Heart left ventricle (tissue), 16 donors: ENCODE results near the gene FERMT3. TPM values are rescaled to one million over a fixed set of nuclear protein-coding genes. Genes with fewer than 3 reads are reported as not detected.

Experiments used
- ATAC-seq, 4 donors: fragments of 200-7000 bp; cut with Tn5 transposase; one replicate each; pipeline ENCODE4 v1.9.1; 2020 to 2022; ENCODE audit warnings: moderate library complexity in 4 of 4, mild to moderate bottlenecking in 3 of 4, moderate number of reproducible peaks in 1 of 4
- DNase-seq, 5 donors: peaks; one replicate each; pipeline ENCODE4 v3.0.0-alpha.2; 2020
- H3K27ac ChIP-seq, 12 donors: fragments of 200-600 bp; sonication (generic) in 4 of 12; one replicate each; pipeline versions ENCODE4 v1.5.0 to v1.8.0; 2016 to 2022; ENCODE audit warnings: mild to moderate bottlenecking in 2 of 12
- H3K27me3 ChIP-seq, 9 donors: fragments of 200-600 bp; sonication (generic) in 2 of 9; one replicate each; pipeline versions ENCODE4 v1.5.1 to v1.8.0; 2016 to 2022; ENCODE audit warnings: mild to moderate bottlenecking in 3 of 9
- H3K36me3 ChIP-seq, 9 donors: fragments of 200-600 bp; sonication (generic) in 2 of 9; one replicate each; pipeline versions ENCODE4 v1.5.0 to v1.8.0; 2018 to 2022; ENCODE audit warnings: mild to moderate bottlenecking in 2 of 9
- H3K4me1 ChIP-seq, 12 donors: fragments of 200-600 bp; sonication (generic) in 4 of 12; one replicate each; pipeline versions ENCODE4 v1.5.0 to v1.8.0; 2016 to 2022; ENCODE audit warnings: mild to moderate bottlenecking in 3 of 12
- H3K4me3 ChIP-seq, 12 donors: fragments of 200-600 bp; sonication (generic) in 4 of 12; one replicate each; pipeline versions ENCODE4 v1.5.0 to v1.8.0; 2017 to 2022; ENCODE audit warnings: mild to moderate bottlenecking in 9 of 12, moderate library complexity in 4 of 12
- H3K9me3 ChIP-seq, 12 donors: fragments of 200-600 bp; sonication (generic) in 4 of 12; one replicate each; pipeline versions ENCODE4 v1.5.0 to v1.8.0; 2016 to 2022; ENCODE audit warnings: mild to moderate bottlenecking in 1 of 12
- CTCF ChIP-seq, 12 donors: fragments of 200-600 bp; sonication (generic) in 4 of 12; IDR thresholded peaks; one replicate each; pipeline versions ENCODE4 v1.5.0 to v1.8.0; 2018 to 2022; ENCODE audit warnings: antibody characterized with exemption in 12 of 12, mild to moderate bottlenecking in 5 of 12
- POLR2A ChIP-seq, 2 donors: fragments of 450-650 bp; IDR thresholded peaks; one replicate each; pipeline ENCODE4 v1.6.1; 2017; ENCODE audit warnings: antibody characterized with exemption in 2 of 2, mild to moderate bottlenecking in 2 of 2, moderate library complexity in 2 of 2
- WGBS, 4 donors: extraction: QIAGEN DNeasy Blood & Tissue Kit in 2 of 4; methylation state at CpG; one replicate each; pipeline versions ENCODE4 v1.1.5 to v1.1.7; 2013 to 2018; 5-methylcytosine and 5-hydroxymethylcytosine counted together
- intact Hi-C, 10 donors: fragments of 100-400 bp; cut with DNase I; formaldehyde crosslinking; loops; one replicate each; pipeline versions ENCODE4 v1.11.1 to v1.14.2; 2022
- polyA plus RNA-seq, 2 donors: library from polyadenylated mRNA; stranded (reverse); fragments of 200-250 nt; gene quantifications; one replicate each; pipeline ENCODE4 v1.2.3, GENCODE V29; 2013
- total RNA-seq, 9 donors: library from RNA; depleted of rRNA in 2 of 9; stranded (reverse); fragments of >200 nt in 2 of 9; fragmentation: NEBNext Ultra II Directional in 3 of 9; extraction: Animal tissue kit (Norgen Biotek cat#: 25700) in 3 of 9; gene quantifications; one replicate each; pipeline versions ENCODE4 v1.1.0 to v1.2.4, GENCODE V29; 2016 to 2023
- donor health status: ischemic (EF 13 %, LVEDD 7.1; RV severe dilation, severe dysfunction).
- donor health status: healthy with polysubstance abuse.
- donor health status: DM: no; HTN: yes; CAD: no.
- donor health status: DM: no; HTN: no; CAD: no.
- donor health status: ischemic (EF 25% LVEDD 6.9; RV normal size, moderate dysfunction).
- donor health status: ischemic (EF 25% LVEDD 5.7; RV mildly dilated, moderate dysfunction).
- donor health status: healthy.
- donor health status: DM: yes; HTN: yes; CAD: no.
- donor health status: ischemic (EF 35%, LVEDD 5.7; RV mildly dilated, moderate dysfunction).
- donor health status: nonischemic (EF 11% LVEDD 7.7; RV severe dilation, severe dysfunction).
- donor health status: DM: yes; HTN: yes; CAD: no.
- donor health status: PGD.
- donor health status: ischemic (EF 29% LVEDD 5.4; RV normal size, mild dysfunction).
- donor health status: nonischemic (EF 23%, LVEDD 6.1; RV moderate dilation, normal function).

FERMT3 gene
- total and polyA plus RNA-seq, 11 donors: 2.8 to 71.5 (median 5.7) TPM

GRCh38 chr11:64224891-64225607 lies 18.5 kb downstream of the FERMT3 start:
- TF ChIP-seq POLR2A (IDR thresholded peaks at IDR 0.05) (no peak), CTCF (IDR thresholded peaks at IDR 0.05) (no peak)
- H3K27me3 ChIP-seq: no peaks in the 10 kb centered on the region
- no peaks in the 10 kb centered on the region for H3K9me3 ChIP-seq
- peak in 1 of 4 donors; percentile 1 for ATAC-seq
- peak in 2 of 5 donors; percentile 25 to 27 for DNase-seq
- H3K36me3 ChIP-seq: peaks cover 0 to 39% (median 11%) of the 10 kb centered on the region in 9 donors
- peak overlapping the region; percentile 82 to 98 (median 96) for H3K27ac ChIP-seq
- WGBS, 4 donors: 63 to 78% (median 67%) methylated on average over 14 to 22 of the region's 22 CpGs
- peak overlapping the region; percentile 56 to 94 (median 83) for H3K4me3 ChIP-seq
- intact Hi-C loops: loop anchor here in 2 of 10 donors (2.0 to 5.0 kb wide), 2 partner anchors 38 to 44 kb away; partner anchors contain the start of gene STIP1 (in 1 of the 2)
- H3K4me1 ChIP-seq: peaks cover 3 to 54% (median 36%) of the 10 kb centered on the region in 12 donors

DNA sequence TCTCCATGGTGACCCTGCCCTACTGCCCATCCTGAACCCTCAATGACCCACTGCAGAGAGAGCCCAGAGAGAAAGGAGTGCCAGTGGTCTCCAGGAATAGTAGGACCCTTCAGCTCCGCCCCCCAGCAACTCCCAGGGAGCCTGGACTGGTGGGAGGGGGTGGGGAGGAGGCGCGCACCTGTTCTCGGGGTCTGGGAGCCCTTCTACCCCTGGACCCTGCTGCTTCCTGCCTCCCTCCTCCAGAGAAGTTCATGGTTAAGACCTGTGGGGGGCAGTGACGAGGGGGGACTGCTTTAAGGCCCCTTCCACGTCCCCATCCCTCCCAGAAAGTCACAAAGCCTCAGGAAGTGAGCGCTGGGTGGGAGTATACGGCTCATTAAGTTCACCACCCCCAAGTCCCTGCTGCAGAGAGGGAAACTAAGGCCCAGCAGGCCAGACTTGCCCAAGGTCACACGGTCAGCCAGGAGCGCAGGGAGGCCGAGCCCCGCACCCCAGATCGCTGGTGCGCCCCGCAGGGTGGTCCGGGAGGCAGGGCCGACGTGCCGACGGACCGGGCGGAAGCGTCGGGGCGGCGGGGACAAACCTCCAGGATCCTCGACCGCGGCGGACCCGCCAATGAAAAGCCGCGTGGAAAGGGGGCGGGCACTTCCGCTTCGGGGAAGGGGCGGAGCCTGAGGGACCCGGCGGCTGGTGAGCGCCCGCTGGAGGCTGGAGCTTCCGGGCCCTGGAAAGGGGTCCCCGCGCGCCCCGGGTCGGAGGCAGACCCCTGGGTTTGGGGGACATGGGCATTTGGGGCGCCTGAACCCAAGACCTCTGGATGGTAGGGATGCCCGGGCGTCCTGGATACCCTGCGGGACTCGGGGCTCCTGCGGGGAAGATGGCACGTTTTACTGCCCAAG lies 19.3 kb downstream of the FERMT3 start, which contains the start of the genes NUDT22 and TRPT1:
Gene NUDT22 (plus strand): TSS at position 667 of the 899 bp plus-strand sequence. CDS start 379 bp downstream, outside the sequence.
Gene TRPT1 (minus strand): TSS at position 579 of the 899 bp plus-strand sequence. CDS start 326 bp downstream, at position 253.
- 0 to 2% (median 1%) methylated on average over 11 to 54 of the region's 54 CpGs for WGBS, 4 donors

DNA sequence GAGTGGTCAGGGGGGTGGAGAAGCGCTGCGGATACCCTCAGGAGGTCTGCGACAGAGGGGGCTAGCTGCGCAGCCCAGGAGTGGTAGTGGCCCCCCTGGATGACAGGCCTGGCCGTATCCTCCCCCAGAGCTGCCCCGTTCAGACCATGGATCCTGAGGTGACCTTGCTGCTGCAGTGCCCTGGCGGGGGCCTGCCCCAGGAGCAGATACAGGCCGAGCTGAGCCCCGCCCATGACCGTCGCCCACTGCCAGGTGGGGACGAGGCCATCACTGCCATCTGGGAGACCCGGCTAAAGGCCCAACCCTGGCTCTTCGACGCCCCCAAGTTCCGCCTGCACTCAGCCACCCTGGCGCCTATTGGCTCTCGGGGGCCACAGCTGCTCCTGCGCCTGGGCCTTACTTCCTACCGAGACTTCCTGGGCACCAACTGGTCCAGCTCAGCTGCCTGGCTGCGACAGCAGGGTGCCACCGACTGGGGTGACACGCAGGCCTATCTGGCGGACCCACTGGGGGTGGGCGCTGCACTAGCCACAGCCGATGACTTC lies 20.1 kb downstream of the FERMT3 start:
- DNase-seq (peak; percentile 73 to 85 (median 76)), ATAC-seq (peak; percentile 17 to 52 (median 48))
- peak overlapping the region; percentile 82 to 98 (median 96) for H3K27ac ChIP-seq
- TF ChIP-seq POLR2A (IDR thresholded peaks at IDR 0.05) (no peak), CTCF (IDR thresholded peaks at IDR 0.05) (no peak)
- H3K36me3 ChIP-seq: peaks cover 0 to 24% (median 4%) of the 10 kb centered on the region in 9 donors
- intact Hi-C loops: loop anchor here in 3 of 10 donors (1.0 to 5.0 kb wide), 3 partner anchors 39 to 40 kb away; partner anchors contain the start of gene STIP1 (in 3 of the 3)
- no peaks in the 10 kb centered on the region for H3K27me3 ChIP-seq
- 11 to 18% (median 14%) methylated on average over 14 to 26 of the region's 26 CpGs for WGBS, 4 donors
- peaks cover 3 to 65% (median 42%) of the 10 kb centered on the region in 12 donors for H3K4me1 ChIP-seq
- H3K4me3 ChIP-seq: peak overlapping the region; percentile 56 to 94 (median 83)
- H3K9me3 ChIP-seq: no peaks in the 10 kb centered on the region

More for the DNA sequence above, 19.3 kb downstream of the FERMT3 start, which contains the start of the genes NUDT22 and TRPT1:
- peak; percentile 93 to 96 (median 95) for DNase-seq
- Histone ChIP-seq H3K9me3 (no peaks in the 10 kb centered on the region), H3K4me1 (peaks cover 3 to 58% (median 37%) of the 10 kb centered on the region in 12 donors), H3K27ac (peak within 1 kb of the TSS; percentile 82 to 98 (median 96)), H3K4me3 (peak within 1 kb of the TSS; percentile 56 to 94 (median 83)), H3K36me3 (peaks cover 0 to 31% (median 6%) of the 10 kb centered on the region in 9 donors), H3K27me3 (no peaks in the 10 kb centered on the region)
- TF ChIP-seq CTCF (IDR thresholded peaks at IDR 0.05) (peak in 7 of 12 donors; percentile 3 to 39 (median 15)), POLR2A (IDR thresholded peaks at IDR 0.05) (peak; percentile 84 to 96)
- intact Hi-C loops: loop anchor here in 4 of 10 donors (1.0 to 5.0 kb wide), 4 partner anchors 39 to 45 kb away; partner anchors contain the start of gene STIP1 (in 3 of the 4)
- ATAC-seq: peak; percentile 74 to 85 (median 80)
